MM.1S (cell line): ENCODE data around the gene DHRS2.

ENCODE experiments used
- CTCF ChIP-seq: fragments of 300-600 bp; sonication (generic); IDR thresholded peaks from 2 replicates; pipeline ENCODE4 v1.5.1; 2016; ENCODE audit warnings: antibody characterized with exemption, low read length, mixed read lengths
- EZH2 ChIP-seq: fragments of 300-600 bp; sonication (generic); optimal IDR thresholded peaks from 2 replicates; pipeline ENCODE3; 2017; ENCODE audit warnings: low read depth, mild to moderate bottlenecking, antibody characterized with exemption, low read length, mixed read lengths
- EZH2phosphoT487 ChIP-seq: fragments of 300-600 bp; sonication (generic); IDR thresholded peaks from 2 replicates; pipeline ENCODE4 v1.6.1; 2018; ENCODE audit warnings: antibody characterized with exemption, low read length

- no peak for TF ChIP-seq CTCF
- no peak for TF ChIP-seq EZH2phosphoT487
- TF ChIP-seq EZH2: no peak
Observed at GRCh38 chr14:23664207-23664885, 28.2 kb downstream of the DHRS2 start.
